KG1 (cell line): ENCODE measurements around the gene PRSS1.
"Not testable (repeated sequence)": the region's sequence is repeated elsewhere in the genome, so short reads cannot be mapped to it uniquely, and the experiment has no call there.

Source experiments
- DNase-seq: peaks from one replicate; lab custom pipeline; 2025; lab: John Stamatoyannopoulos, UW

The PRSS1 gene

GRCh38 chr7:142749218-142749993, at the start of gene PRSS1:
PRSS1 (plus strand) TSS chr7:142749472; CDS start chr7:142749485, 13 bp downstream.
- no peak for DNase-seq

GRCh38 chr7:142700935-142701334, 48.3 kb upstream of the PRSS1 start:
- not testable (repeated sequence) for DNase-seq

GRCh38 chr7:142703655-142704305, 45.5 kb upstream of the PRSS1 start:
- no peak for DNase-seq

GRCh38 chr7:142708726-142709125, 40.5 kb upstream of the PRSS1 start:
- not testable (repeated sequence) for DNase-seq

- DNase-seq = no peak
These were observed 39.4 kb upstream of the PRSS1 start for GRCh38 chr7:142709921-142710320.

- DNase-seq = no peak
These were observed 38.1 kb upstream of the PRSS1 start for GRCh38 chr7:142711196-142711595.

GRCh38 chr7:142711746-142712616, 37.3 kb upstream of the PRSS1 start:
- DNase-seq = no peak

GRCh38 chr7:142712617-142712957, 36.7 kb upstream of the PRSS1 start:
- no peak for DNase-seq

- DNase-seq = peak; percentile 50
These were observed 34.9 kb upstream of the PRSS1 start for GRCh38 chr7:142714375-142714774.

GRCh38 chr7:142716596-142716995, 32.7 kb upstream of the PRSS1 start:
- DNase-seq = no peak

GRCh38 chr7:142717453-142717852, 31.8 kb upstream of the PRSS1 start:
- DNase-seq = no peak

- no peak for DNase-seq
These were observed 31.0 kb upstream of the PRSS1 start for GRCh38 chr7:142718313-142718712.

- no peak for DNase-seq
These were observed 29.0 kb upstream of the PRSS1 start for GRCh38 chr7:142720172-142720773.

GRCh38 chr7:142720986-142721385, 28.3 kb upstream of the PRSS1 start:
- no peak for DNase-seq

GRCh38 chr7:142722248-142722794, 27.0 kb upstream of the PRSS1 start:
- DNase-seq = no peak

GRCh38 chr7:142733271-142733670, 16.0 kb upstream of the PRSS1 start:
- no peak for DNase-seq

GRCh38 chr7:142739923-142740492, 9.3 kb upstream of the PRSS1 start:
- DNase-seq = no peak

- no peak for DNase-seq
These were observed 8.5 kb upstream of the PRSS1 start for GRCh38 chr7:142740786-142741185.

- DNase-seq = not testable (repeated sequence)
These were observed 7.3 kb upstream of the PRSS1 start for GRCh38 chr7:142741932-142742331.

- no peak for DNase-seq
These were observed 4.1 kb upstream of the PRSS1 start for GRCh38 chr7:142745091-142745635.

GRCh38 chr7:142745745-142746144, 3.5 kb upstream of the PRSS1 start:
- DNase-seq = no peak
